NCI-H2081 treated with DMSO at 0.1 percent for 48 hours (cell line): ENCODE results near the gene PDCD1.

Experiments used
- DNase-seq: peaks from one replicate; lab custom pipeline; 2025; lab: John Stamatoyannopoulos, UW

PDCD1 gene

DNA sequence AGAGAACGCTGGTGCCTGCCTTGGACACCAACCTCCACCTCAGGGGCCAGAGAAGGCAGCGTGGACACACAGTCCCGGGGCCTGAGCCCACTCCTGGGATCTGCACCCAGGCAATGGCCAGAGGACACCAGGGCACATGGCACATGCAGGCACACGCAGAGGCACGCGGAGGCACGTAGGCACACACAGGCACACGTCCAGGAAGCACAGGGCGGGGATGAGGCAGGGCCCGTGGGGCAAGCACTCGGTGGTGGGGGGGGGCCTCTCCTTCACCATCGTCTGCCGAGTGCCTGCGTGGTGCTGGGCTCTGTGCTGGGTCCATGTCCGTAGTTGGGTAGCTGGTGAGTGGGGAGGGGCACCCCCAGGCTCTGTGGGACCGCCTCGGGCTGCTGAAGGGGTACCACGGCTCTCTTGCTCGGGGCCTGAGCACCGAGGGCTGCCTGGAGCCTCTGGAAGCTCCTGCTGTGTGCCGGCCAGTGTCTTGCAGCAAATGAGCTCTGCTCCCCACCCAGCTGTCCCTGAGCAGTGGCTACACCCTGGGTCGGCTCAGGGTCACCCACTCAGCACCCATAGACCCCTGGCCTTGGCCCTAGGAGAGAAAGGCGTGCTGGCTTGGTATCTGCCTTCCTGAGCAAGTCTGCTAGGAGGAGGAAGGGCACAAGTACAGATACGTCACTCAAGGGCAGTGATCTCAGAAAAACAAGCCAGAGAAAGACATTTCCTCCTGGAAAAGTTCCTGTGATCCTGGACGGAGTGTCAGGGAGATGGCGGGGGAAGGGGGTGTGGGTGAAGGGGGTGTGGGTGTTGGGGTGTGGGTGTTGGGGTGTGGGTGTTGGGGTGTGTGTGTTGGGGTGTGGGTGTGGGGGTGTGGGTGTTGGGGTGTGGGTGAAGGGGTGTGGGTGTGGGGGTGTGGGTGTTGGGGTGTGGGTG is 37.3 kb upstream of the PDCD1 start:
- DNase-seq = no peak

DNA sequence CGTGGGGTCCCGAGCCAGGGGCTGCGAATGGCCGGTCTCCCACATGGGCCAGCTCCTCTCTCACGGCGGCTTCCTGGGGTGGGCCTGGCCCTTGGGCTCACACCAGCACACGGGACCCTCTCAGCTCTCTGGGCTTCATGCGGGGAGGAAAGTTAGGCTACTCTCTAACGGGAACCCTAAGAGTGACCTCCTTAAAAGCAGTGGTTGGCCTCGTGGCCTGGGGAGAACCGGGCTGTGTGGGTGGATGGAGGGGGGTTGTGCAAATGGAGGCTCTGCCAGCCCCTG is 36.7 kb upstream of the PDCD1 start:
- no peak for DNase-seq

DNA sequence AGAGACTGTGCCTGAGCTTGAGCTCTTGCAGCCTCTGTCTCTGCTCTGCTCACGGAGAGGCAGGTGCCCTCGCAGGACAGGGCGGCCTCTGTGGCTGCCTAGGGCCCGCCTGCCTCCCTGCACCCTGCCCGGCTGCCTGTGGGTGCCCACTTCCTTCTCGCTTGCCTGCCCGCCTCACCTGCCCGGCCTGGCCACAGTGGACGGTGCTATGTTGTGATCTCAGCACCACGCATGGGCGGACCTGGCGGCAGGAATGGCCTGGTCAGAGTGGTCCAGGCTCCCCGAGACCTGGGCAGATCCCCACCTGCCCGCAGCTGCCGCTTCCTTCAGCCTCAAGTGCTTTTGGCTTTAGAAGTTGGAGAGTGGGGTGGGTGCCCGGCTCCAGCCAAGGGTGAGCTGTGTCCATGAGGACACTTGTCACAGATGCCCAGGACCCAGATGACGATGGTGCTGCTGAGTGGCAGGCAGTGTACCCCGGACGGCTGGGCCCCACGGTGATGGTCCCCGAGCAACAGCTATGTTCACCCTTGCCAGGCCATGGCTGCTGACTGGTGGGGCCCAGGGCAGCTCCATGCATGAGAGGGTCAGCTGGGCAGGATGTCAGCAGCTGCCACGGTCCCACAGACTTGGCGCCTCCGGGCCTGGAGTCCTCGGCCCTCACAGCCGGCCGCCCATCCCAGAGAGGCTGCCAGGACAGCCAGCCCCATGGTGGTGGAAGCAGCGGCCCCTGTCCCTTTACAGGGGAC is 36.2 kb upstream of the PDCD1 start:
- DNase-seq = no peak

DNA sequence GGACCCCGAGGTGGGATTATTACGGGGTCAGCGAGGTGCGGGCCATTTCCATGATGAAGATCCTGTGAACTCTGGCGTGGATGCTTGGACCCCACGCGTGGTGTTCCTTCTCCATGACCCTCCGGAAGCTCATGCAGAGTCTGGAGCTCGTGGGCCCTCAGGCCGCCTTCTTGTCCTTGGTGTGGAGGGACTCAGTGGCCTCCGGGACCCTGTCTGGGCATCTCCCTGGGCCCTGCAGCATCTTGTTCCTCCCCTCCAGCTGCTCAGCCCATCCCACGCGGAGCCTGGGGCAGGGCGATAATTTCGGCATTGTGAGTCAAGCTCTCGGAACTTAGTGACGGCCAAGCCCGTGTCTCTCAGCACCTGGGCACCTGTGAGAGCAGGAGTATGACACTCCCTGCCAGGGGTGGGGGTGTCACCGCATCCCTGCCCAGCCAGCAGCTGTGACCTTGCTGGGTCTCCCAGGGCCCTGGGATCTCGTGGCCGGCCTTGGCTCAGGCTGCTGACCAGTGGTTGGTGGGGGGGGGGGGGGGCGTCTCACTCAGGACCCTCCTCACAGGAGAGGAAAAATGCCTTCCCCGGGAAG is 35.5 kb upstream of the PDCD1 start:
- no peak for DNase-seq

DNA sequence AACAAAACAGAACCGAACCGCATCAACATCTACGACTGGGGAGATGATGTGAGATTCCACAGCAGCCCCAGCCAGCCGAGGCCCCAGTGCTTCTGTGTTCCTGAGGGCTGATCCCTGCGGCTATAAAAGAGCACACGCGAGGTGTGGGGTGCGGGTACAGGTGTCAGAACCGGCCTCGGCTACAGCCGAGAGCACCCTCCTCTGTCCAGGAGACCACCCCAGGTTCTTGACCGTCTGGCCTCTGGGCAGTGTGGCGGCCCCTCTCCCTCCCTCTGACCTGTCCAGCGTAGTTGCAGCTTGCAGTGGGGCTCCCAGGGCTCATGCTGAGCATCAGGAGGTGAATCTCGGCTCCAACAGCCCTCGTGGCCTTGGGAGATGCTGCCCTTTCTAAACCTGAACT is 34.6 kb upstream of the PDCD1 start:
- DNase-seq = no peak

DNA sequence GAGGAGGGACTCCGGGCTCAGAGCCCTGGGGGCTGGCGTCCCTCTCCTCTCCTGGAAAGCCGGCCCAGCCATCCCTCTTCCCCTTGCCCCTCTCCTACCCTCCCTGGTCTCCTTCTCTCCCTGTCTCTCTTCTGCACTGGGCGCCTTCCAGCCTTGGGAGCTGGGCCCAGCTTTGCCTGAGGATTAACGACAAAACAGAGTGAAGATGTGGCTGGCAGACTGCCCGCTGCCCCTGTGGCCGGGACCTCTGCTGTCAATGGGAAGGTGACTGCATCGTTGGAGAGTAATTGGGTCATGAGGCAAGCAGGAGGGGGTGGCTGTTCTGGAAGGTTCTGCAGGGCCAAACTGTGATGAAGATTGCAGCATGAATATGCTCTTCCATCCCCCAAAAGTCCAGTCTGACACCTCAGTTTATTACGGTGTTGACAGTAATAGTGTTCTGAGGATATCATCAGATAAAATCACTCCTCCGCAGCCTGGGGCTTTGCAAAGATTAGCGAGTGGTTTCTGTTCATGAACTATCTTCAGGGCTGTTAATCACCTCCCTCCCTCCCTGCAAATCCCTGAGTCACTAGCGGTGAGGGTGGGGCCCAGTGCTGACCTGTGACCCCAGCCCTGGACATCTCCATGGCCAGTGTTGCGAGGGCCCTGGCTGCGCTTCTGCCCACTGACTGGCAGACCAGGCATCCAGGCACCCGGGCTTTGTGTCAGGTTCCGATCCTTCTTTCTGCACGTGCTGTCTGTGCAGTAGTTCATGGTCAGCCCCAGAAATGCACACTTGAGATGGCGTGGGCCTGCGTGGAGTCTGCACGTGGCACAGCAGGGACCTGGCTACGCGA is 33.8 kb upstream of the PDCD1 start:
- no peak for DNase-seq

DNA sequence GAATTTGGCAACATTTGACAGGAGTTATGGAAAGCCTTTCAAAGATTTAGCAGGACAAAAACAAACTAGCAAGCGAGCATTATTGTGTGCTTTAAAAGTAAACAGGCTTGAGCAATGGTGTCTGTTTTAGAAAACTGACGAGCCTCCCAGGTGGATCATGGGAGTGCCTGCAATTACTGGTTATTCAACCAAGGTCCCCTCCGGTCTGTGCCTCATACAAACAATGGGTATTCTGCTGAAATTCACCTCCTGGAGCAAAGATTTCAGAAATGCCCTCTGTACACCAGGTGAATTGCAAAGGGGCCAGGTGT is 33.2 kb upstream of the PDCD1 start:
- DNase-seq = no peak

DNA sequence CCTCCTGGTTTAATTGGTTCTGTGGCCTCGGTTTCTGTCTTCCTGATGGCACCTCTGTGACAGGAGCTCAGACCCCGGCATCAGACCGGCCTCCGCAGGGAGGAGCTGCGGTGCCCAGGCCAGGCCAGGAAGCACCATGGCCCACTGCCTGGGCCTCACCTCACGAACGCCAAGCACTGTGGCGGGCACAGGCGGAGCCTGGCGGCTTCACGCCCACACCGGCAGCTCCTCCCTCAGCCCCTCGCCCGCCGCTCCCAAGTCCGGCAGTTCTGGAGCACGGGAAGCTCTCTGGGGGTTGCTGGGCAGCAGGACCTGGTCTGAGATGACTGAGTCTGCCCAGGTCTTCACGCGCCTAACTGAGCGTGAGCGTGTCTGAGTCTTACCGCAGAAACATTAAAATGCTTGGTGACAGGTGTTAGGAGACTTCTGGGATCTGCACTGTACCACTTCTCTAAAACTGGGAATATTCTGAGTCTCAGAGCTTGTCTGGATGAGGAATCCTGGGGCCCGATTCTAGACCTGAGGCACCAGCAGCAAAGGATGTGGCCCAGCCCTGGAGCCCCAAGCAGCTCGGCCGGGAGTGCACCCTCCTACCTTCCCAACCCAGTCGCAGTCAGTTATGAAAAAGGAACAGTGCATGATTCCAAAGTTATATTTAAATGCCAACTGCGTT is 32.8 kb upstream of the PDCD1 start:
- DNase-seq = no peak

DNA sequence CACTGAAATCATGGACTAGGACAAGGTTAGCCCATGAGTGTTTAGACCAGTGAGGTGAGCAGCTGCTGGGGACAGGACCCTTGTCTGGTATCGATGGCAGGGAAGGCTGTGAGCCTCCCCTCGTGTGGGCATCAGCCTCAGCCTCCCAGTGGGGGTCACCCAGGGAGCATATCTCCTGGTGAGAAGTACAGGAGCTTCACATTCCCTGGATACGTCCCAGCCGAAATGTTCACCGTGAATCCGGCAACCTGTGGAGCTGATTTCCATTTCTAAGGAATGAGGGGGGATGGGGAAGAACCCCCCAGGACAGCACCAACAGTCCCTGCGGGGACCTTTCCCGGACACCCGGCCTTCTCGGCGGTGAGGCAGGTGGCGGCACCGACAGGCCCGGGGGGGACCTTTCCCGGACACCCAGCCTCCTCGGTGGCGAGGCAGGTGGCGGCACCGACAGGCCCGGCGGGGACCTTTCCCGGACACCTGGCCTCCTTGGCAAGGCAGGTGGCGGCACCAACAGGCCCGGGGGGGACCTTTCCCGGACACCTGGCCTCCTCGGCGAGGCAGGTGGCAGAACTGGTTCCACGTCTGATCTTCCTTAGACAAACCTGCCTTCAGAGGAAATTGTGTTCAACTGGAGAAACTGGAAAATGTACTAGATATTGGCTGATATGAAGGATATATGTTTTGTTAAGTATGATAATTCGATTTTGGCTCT is 32.0 kb upstream of the PDCD1 start:
- DNase-seq = no peak

DNA sequence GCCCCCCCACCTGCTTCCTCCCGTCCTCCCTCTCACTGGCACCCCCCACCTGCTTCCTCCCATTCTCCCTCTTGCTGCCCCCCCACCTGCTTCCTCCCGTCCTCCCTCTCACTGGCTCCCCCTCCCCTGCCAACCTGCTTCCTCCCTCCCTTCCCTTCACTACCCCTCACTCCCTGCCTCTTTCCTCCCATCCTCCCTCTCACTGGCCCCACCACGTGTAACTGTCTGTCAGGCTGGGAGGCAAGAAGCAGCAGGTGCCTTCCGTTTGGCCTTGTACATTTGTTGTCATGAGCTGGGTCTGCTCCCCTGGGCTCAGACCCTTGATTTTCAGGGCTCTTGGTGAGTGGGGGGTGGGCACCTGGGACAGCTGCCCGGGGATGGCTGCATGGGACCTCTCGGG is 29.9 kb upstream of the PDCD1 start:
- DNase-seq = no peak

DNA sequence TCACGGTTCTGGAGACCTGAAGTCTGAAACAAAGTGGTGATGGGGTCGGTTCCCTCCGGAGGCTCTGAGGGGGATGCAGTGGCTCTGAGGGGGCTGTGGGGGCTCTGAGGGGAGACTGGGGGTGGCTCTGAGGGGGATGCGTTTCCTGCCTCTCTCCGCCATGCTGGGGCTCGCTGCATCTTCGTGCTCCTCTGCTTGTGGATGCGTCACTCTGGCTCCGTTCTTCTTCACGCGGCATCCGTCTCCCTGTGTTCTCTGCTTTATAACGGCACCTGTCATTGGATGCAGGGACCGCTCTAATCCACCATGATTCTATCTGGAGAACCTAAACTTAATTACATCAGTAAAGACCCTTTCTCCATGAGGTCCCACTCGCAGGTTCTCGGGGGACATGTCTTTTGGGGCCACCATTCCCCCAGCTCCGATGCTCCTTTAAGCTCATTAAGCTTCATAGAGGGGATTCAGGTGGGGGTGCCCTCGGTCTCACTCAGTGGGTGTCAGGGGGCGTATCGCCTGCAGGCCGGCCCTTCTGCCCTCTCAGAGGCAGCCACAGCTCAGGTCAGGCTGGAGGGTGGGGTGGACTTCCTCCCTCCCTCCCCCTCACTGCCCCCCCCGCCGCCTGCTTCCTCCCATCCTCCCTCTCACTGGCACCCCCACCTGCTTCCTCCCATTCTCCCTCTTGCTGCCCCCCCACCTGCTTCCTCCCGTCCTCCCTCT is 29.3 kb upstream of the PDCD1 start:
- no peak for DNase-seq

DNA sequence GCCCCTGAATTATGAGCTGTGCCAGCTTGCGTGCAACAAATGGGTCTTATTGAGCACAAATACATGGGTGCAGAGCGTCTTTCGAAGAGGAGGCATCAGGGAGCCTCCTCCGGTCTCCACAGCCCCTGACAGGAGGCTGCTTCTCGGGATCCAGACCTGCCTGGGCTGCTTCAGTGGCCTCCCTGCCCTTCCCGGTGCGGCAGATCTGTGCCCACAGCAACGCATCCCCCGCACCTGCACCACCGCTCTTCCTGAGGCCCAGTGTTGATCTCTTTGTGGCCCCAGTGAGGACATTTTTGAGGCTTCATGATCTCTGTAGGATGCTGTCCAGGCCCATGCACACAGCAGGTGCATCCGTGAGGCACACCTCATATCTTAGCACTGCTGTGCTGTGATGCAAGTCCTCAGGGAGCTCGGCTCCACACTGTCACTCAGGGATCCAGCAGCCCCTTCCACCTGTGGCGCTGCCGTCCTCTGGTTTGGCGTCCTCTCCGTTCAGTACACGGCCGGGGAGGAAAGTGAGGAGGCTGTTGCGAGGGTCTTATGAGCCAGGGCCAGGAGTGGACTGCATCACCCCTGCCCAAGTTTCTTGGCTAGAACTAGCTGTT is 28.2 kb upstream of the PDCD1 start:
- no peak for DNase-seq

DNA sequence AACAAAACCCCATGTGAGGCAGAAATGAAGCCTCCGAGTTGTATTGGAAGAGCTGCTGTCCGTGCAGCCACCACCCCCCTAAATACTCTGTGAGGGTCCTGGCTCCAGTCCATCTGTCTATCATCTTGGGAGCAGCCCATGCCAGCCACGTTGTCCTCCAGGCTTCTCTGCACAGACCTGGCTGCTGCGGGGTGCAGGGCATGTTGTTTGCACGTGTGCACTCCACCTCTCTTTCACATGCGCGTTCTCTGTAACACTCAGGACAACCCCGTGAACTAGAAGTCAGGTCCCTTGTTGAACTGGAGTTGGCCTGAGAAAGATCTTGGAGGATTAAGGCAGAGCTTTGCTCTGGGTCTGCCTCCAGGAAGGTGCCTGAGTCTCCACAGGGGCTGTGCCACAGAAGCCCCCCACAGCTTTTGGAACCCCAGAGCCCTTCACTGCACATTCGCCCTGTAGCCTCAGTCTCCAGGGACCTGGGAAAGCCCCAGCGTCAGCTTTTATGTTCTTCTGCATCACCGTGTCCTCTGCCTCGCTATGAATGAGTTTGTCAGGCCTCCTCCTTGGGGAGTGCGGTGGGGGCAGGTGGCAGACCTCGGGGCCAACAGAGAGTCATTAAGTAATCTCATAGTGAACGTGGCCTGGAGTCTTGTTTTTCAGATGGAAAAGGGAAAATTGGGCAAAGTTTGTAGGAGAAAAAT is 27.4 kb upstream of the PDCD1 start:
- no peak for DNase-seq

DNA sequence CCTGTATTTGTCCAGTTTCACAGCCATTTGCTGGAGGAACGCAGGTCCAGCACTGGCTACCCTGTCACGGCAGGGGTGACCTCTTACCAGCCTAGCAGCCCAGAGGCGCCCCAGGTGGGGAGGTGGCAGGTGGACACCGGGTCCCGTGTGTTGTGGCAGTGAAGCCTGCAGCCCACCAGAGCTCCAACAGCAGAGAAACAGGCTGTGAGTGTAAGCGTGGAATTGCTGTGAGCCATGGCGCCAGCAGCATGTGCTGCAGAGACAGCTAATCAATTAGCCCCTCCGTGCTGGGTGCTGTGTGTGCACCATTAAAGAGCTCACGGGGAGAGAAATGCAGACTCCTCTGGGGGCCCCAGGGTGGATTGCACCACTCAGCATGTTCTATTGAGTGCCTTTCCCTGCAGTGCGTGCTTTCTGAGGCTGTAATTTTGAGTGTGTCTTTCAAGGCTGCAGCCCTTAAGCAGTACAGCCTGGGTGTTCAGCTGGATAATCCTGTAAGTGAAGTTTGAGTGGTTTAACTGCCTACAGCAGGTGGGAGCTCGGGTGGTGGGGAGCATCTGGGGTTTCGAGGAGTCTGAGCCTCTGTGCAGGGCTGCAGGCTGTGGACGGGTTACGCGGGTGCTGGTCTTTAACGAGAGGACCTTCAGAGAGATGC is 26.7 kb upstream of the PDCD1 start:
- DNase-seq = no peak

DNA sequence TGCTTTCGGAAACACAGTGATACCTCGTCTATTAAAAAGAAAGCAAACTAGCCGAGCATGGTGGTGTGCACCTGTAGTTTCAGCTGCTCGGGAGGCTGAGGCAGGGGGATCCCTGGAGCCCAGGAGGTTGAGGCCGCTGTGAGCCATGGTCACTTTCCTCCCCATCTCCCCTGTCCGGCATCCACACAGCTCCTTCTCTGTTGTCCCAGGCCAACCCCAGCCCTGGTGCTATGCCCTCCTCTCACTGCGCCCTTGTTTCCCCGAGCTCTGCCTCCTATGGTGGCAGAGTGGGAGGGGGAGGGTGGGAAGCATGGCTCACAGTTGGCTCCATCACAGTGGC is 26.2 kb upstream of the PDCD1 start:
- DNase-seq = no peak

DNA sequence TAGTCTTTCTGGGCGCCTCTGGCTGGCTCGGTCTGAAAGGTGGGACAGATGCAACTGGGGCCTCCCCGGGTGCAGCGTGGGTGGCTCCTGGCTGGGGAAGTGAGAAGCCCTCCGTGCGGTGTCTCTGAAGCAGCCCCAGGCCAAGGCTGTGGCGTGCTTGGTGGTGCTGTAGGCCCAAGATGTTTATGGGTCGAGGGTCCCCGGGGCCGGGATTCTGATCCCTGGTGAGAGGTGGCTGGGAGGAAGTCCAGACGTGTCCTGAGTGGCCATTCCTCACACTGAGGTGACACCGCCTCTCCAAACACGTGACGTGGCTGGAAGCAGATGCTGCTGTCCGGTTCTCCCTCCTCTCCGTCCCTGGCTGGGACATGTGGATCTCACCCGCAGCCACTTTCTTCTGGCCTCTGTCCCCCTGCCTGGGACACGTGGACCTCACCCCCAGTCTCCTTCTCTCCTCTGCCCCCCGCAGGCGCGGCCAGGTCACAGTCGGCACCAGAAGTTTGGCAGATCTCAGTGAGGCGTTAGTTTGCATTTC is 23.5 kb upstream of the PDCD1 start:
- DNase-seq = no peak

DNA sequence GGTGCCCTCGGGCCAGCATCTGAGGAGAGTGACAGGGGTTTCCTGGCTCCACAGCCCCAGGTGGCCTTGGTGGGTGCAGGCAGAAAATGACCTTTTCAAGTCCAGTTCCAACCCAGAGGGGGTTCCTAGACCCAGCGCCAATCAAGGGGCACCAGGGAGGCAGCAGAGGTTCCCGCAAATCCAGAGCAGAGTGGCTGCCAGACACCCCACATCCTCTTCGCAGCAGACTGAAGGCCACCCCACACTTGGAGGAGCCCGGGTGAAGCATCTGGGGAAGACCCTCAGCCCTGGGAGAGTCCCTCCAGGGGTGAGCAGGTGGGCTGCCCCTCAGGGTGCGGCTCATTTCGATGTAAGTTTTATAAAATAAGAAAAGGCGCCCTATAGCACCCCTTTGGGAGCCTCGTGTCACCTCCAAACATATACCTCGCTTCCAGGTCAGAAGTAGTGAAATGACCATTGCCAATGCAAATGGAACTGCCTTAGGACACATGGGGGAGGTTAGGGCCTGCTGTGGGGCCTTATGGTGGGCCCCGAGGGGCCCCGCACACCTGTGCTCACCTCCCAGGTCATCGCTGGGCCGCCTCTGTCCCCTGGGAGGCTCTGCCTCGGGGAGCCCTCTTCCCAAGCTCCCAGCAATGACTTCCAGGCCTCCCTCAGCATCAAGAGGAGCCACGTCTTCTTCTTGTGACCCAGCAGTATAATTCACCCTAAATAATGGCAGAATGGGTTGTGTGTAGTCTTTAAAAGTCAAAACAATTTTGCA is 21.8 kb upstream of the PDCD1 start:
- no peak for DNase-seq

DNA sequence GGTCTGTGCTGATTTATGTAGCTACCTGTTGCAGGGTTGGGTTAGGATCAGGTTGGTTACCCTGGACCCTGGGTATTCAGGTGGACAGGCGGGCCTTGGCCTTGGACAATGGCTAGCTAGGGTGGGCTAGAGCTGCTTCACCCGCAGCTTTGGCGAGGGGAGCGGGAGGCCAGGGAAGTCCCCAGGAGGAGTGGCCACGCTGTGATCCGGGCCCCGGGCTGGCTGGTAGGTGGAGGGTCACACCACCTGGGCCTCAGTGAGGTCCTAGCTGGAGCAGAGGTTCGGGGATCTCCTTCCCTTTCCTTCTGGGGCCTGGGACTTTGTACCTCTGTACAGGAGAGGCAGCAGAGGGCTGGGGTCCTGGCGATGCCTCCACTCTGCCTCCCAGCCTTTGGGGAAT is 20.6 kb upstream of the PDCD1 start:
- DNase-seq = no peak
